SK-N-SH treated with all-trans-retinoic acid at 6 μM for 48 hours (cell line): Measurements from ENCODE around the gene CHD3.

Experiments
- ARNTL ChIP-seq: fragments of 450-650 bp; formaldehyde crosslinking; IDR thresholded peaks from 2 replicates; pipeline ENCODE4 v1.5.0; 2020; ENCODE audit warnings: low read depth, mild to moderate bottlenecking, moderate library complexity, borderline replicate concordance
- ISL1 ChIP-seq: fragments of 250-450 bp; sonication (Bioruptor Pico); IDR thresholded peaks from 2 replicates; pipeline ENCODE4 v2.1.2; 2022; ENCODE audit warnings: mild to moderate bottlenecking, moderate library complexity
- OSR1 ChIP-seq: fragments of 250-450 bp; sonication (Bioruptor Pico); IDR thresholded peaks from 2 replicates; pipeline ENCODE4 v1.8.0; 2022; ENCODE audit warnings: moderate library complexity, mild to moderate bottlenecking, inconsistent platforms
- SNAI2 ChIP-seq: fragments of 250-450 bp; sonication (Bioruptor Pico); IDR thresholded peaks from 2 replicates; pipeline ENCODE4 v1.5.0; 2020; ENCODE audit warnings: mild to moderate bottlenecking, moderate library complexity
- TCF4 ChIP-seq: fragments of 250-450 bp; sonication (Bioruptor Pico); IDR thresholded peaks from 2 replicates; pipeline ENCODE4 v1.8.0; 2021; ENCODE audit warnings: mild to moderate bottlenecking, moderate library complexity, borderline replicate concordance
- ZC3H10 ChIP-seq: fragments of 250-450 bp; sonication (Bioruptor Pico); IDR thresholded peaks from 2 replicates; pipeline ENCODE4 v1.5.1; 2021; ENCODE audit warnings: mild to moderate bottlenecking, moderate library complexity
- ZNF70 ChIP-seq: fragments of 450-650 bp; formaldehyde crosslinking; IDR thresholded peaks from 2 replicates; pipeline ENCODE4 v1.5.0; 2020; ENCODE audit warnings: mild to moderate bottlenecking, moderate library complexity
- TF ChIP-seq, protein P1 (sequence below): fragments of 250-450 bp; sonication (Bioruptor Pico); IDR thresholded peaks from 2 replicates; pipeline ENCODE4 v1.5.1; 2020; ENCODE audit warnings: low read depth, mild to moderate bottlenecking, moderate library complexity
- TF ChIP-seq, protein P2 (sequence below): fragments of 250-450 bp; sonication (Bioruptor Pico); IDR thresholded peaks from 2 replicates; pipeline ENCODE4 v1.8.0; 2020; ENCODE audit warnings: mild to moderate bottlenecking, moderate library complexity, borderline replicate concordance

DNA sequence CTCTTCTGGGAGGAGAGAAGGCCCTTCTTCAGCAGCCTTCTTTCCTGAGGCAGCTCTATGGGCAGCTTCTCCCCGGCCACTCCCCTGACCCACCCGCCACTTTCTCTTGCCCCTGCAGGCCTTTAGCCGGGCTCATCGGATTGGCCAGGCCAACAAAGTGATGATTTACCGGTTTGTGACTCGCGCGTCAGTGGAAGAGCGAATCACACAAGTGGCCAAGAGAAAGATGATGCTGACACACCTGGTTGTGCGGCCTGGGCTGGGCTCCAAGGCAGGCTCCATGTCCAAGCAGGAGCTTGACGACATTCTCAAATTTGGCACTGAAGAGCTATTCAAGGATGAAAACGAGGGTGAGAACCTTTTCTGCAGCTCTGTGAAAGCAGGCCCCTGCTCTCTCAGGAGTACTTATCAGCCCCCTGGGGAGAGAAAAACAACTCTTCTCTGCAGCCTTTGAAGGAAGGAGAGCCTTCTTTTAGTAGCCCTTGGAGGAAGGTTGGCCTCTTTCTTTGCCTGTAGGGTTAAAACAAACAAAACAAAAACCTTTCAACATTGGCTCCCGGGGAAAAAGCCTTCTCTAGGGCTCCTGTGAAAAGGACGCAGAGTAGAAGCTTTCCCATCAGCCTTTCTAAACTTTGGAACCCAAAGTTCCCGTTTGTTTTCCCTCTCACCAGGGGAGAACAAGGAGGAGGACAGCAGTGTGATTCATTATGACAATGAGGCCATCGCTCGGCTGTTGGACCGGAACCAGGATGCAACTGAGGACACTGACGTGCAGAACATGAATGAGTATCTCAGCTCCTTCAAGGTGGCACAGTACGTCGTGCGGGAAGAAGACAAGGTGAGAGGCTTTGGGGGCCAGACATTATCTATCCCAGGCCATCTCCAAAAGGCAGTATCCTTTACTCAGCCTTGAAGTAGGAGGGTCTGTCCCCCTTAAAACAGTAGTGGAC lies 14.8 kb downstream of the CHD3 start:
- TF ChIP-seq OSR1 (CRISPR knock-in tag) (no peak), ZNF70 (CRISPR knock-in tag) (no peak), ARNTL (CRISPR knock-in tag) (no peak), SNAI2 (CRISPR knock-in tag) (no peak), TCF4 (CRISPR knock-in tag) (no peak), ISL1 (CRISPR knock-in tag) (no peak), ZC3H10 (CRISPR knock-in tag) (no peak)
- TF ChIP-seq, protein P1, sequence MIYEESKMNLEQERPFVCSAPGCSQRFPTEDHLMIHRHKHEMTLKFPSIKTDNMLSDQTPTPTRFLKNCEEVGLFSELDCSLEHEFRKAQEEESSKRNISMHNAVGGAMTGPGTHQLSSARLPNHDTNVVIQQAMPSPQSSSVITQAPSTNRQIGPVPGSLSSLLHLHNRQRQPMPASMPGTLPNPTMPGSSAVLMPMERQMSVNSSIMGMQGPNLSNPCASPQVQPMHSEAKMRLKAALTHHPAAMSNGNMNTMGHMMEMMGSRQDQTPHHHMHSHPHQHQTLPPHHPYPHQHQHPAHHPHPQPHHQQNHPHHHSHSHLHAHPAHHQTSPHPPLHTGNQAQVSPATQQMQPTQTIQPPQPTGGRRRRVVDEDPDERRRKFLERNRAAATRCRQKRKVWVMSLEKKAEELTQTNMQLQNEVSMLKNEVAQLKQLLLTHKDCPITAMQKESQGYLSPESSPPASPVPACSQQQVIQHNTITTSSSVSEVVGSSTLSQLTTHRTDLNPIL (CRISPR knock-in tag) = no peak
- TF ChIP-seq, protein P2, sequence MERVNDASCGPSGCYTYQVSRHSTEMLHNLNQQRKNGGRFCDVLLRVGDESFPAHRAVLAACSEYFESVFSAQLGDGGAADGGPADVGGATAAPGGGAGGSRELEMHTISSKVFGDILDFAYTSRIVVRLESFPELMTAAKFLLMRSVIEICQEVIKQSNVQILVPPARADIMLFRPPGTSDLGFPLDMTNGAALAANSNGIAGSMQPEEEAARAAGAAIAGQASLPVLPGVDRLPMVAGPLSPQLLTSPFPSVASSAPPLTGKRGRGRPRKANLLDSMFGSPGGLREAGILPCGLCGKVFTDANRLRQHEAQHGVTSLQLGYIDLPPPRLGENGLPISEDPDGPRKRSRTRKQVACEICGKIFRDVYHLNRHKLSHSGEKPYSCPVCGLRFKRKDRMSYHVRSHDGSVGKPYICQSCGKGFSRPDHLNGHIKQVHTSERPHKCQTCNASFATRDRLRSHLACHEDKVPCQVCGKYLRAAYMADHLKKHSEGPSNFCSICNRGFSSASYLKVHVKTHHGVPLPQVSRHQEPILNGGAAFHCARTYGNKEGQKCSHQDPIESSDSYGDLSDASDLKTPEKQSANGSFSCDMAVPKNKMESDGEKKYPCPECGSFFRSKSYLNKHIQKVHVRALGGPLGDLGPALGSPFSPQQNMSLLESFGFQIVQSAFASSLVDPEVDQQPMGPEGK (CRISPR knock-in tag) = no peak
